ENCODE data around the gene MDGA2. TPM values are rescaled to one million over a fixed set of nuclear protein-coding genes. Genes with fewer than 3 reads are reported as not detected.
"Not testable (repeated sequence)": the region's sequence is repeated elsewhere in the genome, so short reads cannot be mapped to it uniquely, and the experiment has no call there.

MDGA2 gene
- total RNA-seq, 2 donors from 2014 or later = 0.82 to 8.8 TPM

DNA sequence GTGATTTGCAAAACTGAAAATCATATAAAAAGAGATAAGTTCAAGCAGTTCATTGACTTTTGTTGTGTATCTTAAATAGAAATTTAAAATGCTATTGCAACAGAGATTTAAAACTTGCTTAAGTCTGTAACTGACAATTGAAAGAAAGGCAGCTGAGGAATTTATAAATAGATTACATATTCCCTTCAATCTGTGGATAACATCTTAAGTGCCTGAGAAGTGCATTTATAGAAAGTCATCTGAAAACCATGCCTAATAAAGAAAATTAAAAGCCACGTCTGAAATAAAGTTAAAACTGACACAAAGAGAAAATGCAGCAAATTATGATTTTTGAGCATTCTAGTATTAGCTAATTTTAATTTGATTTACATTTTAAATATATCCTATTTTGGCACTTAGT lies 479.8 kb downstream of the MDGA2 start:
- Histone ChIP-seq H3K27me3 (ENCODE audit: control insufficient read depth, insufficient read depth, low read length, poor library complexity, severe bottlenecking) (no peaks in the 10 kb centered on the region), H3K9me3 (ENCODE audit: control insufficient read depth, low read length) (no peaks in the 10 kb centered on the region), H3K27ac (ENCODE audit: low read depth, low read length) (no peak overlapping the region), H3K9ac (ENCODE audit: extremely low read depth, low read length, poor library complexity, severe bottlenecking) (no peak overlapping the region), H3K4me1 (ENCODE audit: control insufficient read depth, insufficient read depth, low read length) (no peaks in the 10 kb centered on the region), H3K36me3 (ENCODE audit: control insufficient read depth, insufficient read depth, low read length) (no peaks in the 10 kb centered on the region), H3K4me3 (ENCODE audit: low read length) (no peak overlapping the region)
- Mint-ChIP-seq H3K27ac (no peak overlapping the region), H3K27me3 (ENCODE audit: insufficient read depth) (no peaks in the 10 kb centered on the region), H3K36me3 (ENCODE audit: low read depth) (no peaks in the 10 kb centered on the region), H3K9me3 (no peaks in the 10 kb centered on the region), H3K4me3 (no peak overlapping the region), H3K4me1 (peaks cover 9% of the 10 kb centered on the region)
- TF ChIP-seq, protein P1, sequence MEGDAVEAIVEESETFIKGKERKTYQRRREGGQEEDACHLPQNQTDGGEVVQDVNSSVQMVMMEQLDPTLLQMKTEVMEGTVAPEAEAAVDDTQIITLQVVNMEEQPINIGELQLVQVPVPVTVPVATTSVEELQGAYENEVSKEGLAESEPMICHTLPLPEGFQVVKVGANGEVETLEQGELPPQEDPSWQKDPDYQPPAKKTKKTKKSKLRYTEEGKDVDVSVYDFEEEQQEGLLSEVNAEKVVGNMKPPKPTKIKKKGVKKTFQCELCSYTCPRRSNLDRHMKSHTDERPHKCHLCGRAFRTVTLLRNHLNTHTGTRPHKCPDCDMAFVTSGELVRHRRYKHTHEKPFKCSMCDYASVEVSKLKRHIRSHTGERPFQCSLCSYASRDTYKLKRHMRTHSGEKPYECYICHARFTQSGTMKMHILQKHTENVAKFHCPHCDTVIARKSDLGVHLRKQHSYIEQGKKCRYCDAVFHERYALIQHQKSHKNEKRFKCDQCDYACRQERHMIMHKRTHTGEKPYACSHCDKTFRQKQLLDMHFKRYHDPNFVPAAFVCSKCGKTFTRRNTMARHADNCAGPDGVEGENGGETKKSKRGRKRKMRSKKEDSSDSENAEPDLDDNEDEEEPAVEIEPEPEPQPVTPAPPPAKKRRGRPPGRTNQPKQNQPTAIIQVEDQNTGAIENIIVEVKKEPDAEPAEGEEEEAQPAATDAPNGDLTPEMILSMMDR (conservative IDR thresholded peaks at IDR 0.05) = no peak
- no peak for DNase-seq
- WGBS, 2 experiments (ENCODE audit: insufficient coverage in 1 of 2, insufficient read length in 1 of 2) = 91% methylated on average over 1 of the region's 1 CpG; no CpG with 5 or more reads in 1 of the 2 experiments

DNA sequence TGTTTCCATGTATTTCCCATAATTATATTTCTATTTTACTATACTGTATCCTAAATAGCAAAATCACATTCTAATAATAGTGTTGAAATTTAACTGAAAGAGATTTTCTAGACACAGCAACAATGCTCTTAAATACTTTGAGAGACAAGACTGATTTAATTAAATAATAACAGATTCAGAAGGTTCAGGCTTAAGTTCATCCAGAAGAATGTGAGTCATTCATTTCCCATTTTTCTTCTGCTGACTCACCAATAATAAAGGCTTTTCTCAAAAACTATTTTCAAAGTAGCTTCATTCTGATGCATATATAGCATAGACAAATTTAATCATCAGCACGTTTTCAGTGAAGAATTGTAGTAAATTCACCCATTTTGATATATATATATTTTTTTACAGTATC lies 481.4 kb downstream of the MDGA2 start:
- DNase-seq = no peak
- no peaks in the 10 kb centered on the region for H3K4me1 ChIP-seq (ENCODE audit: control insufficient read depth, insufficient read depth, low read length)
- no peak overlapping the region for H3K4me3 ChIP-seq (ENCODE audit: low read length)
- no CpG with 5 or more reads among the region's 1 CpG for WGBS, 2 experiments (ENCODE audit: insufficient coverage in 1 of 2, insufficient read length in 1 of 2)
- no peaks in the 10 kb centered on the region for H3K36me3 ChIP-seq (ENCODE audit: control insufficient read depth, insufficient read depth, low read length)
- no peak overlapping the region for H3K27ac ChIP-seq (ENCODE audit: low read depth, low read length)
- no peaks in the 10 kb centered on the region for H3K27me3 ChIP-seq (ENCODE audit: control insufficient read depth, insufficient read depth, low read length, poor library complexity, severe bottlenecking)
- Mint-ChIP-seq H3K4me3 (no peak overlapping the region), H3K4me1 (peaks cover 9% of the 10 kb centered on the region), H3K9me3 (no peaks in the 10 kb centered on the region), H3K36me3 (ENCODE audit: low read depth) (no peaks in the 10 kb centered on the region), H3K27ac (no peak overlapping the region), H3K27me3 (ENCODE audit: insufficient read depth) (no peaks in the 10 kb centered on the region)
- H3K9ac ChIP-seq (ENCODE audit: extremely low read depth, low read length, poor library complexity, severe bottlenecking) = no peak overlapping the region
- TF ChIP-seq, protein P1 (conservative IDR thresholded peaks at IDR 0.05) = no peak
- no peaks in the 10 kb centered on the region for H3K9me3 ChIP-seq (ENCODE audit: control insufficient read depth, low read length)

DNA sequence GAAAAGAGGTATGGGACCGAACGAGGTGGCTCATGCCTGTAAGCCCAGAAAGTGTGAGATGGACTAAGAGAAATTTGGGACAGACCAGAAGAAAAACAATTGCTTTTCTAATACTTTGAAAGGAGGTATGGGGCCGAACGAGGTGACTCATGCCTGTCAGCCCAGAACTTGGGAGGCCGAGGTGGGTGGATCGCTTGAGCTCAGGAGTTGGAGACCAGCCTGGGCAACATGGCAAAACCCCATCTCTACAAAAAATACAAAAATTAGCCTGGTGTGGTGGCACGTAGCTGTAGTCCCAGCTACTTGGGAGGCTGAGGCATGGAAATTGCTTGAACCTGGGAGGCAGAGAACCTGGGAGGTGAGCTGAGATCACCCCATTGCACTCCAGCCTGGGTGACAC lies 483.2 kb downstream of the MDGA2 start:
- H3K9me3 Mint-ChIP-seq; H3K36me3 Mint-ChIP-seq (ENCODE audit: low read depth): not testable (repeated sequence)
- 94 to 100% methylated on average over 2 to 7 of the region's 7 CpGs for WGBS, 2 experiments (ENCODE audit: insufficient coverage in 1 of 2, insufficient read length in 1 of 2)

DNA sequence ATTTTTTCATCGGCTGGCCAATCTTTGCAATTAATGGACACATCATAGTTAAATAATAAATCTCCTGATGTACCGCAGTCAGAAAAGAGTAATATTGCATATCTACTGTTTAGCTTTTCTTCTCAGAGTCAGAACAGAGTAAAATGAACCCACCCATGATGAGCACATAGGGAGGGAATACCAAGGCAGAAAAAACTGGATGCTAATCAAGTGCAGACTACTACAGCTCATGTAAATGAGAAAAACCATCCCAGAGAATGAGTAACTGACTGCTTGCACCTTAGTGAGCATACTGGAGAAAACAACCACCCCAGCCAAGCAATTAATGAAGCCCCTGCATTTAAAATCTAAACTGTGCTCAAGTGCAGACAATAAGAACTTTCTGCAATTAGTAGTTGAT lies 483.7 kb downstream of the MDGA2 start:
- no peaks in the 10 kb centered on the region for H3K4me1 ChIP-seq (ENCODE audit: control insufficient read depth, insufficient read depth, low read length)
- peaks cover 9% of the 10 kb centered on the region for H3K4me1 Mint-ChIP-seq
- H3K27me3 ChIP-seq (ENCODE audit: control insufficient read depth, insufficient read depth, low read length, poor library complexity, severe bottlenecking) = no peaks in the 10 kb centered on the region
- H3K9me3 ChIP-seq (ENCODE audit: control insufficient read depth, low read length) = no peaks in the 10 kb centered on the region
- TF ChIP-seq, protein P1 (conservative IDR thresholded peaks at IDR 0.05) = no peak
- WGBS, 2 experiments (ENCODE audit: insufficient coverage in 1 of 2, insufficient read length in 1 of 2) = 97% methylated on average over 2 of the region's 2 CpGs; no CpG with 5 or more reads in 1 of the 2 experiments
- H3K9ac ChIP-seq (ENCODE audit: extremely low read depth, low read length, poor library complexity, severe bottlenecking) = no peak overlapping the region
- H3K36me3 ChIP-seq (ENCODE audit: control insufficient read depth, insufficient read depth, low read length) = no peaks in the 10 kb centered on the region
- H3K27ac ChIP-seq (ENCODE audit: low read depth, low read length) = no peak overlapping the region
- H3K4me3 ChIP-seq (ENCODE audit: low read length) = no peak overlapping the region
- H3K27me3 Mint-ChIP-seq (ENCODE audit: insufficient read depth) = no peaks in the 10 kb centered on the region
- no peaks in the 10 kb centered on the region for H3K9me3 Mint-ChIP-seq
- H3K4me3 Mint-ChIP-seq = no peak overlapping the region
- no peaks in the 10 kb centered on the region for H3K36me3 Mint-ChIP-seq (ENCODE audit: low read depth)
- DNase-seq = no peak
- no peak overlapping the region for H3K27ac Mint-ChIP-seq

More for the DNA sequence above, 483.2 kb downstream of the MDGA2 start:
- not testable (repeated sequence) for H3K9ac ChIP-seq (ENCODE audit: extremely low read depth, low read length, poor library complexity, severe bottlenecking); H3K27me3 ChIP-seq (ENCODE audit: control insufficient read depth, insufficient read depth, low read length, poor library complexity, severe bottlenecking); H3K36me3 ChIP-seq (ENCODE audit: control insufficient read depth, insufficient read depth, low read length); H3K27ac ChIP-seq (ENCODE audit: low read depth, low read length); DNase-seq; H3K4me1 ChIP-seq (ENCODE audit: control insufficient read depth, insufficient read depth, low read length); H3K4me3 Mint-ChIP-seq; H3K4me1 Mint-ChIP-seq; H3K27ac Mint-ChIP-seq; H3K4me3 ChIP-seq (ENCODE audit: low read length); H3K9me3 ChIP-seq (ENCODE audit: control insufficient read depth, low read length); H3K27me3 Mint-ChIP-seq (ENCODE audit: insufficient read depth)
